GM19043 (cell line): ENCODE results near the gene PALD1.
"Not testable (repeated sequence)": the region's sequence is repeated elsewhere in the genome, so short reads cannot be mapped to it uniquely, and the experiment has no call there.

ENCODE experiments used
- ATAC-seq: cut with Tn5 transposase; IDR thresholded peaks from one replicate; pipeline ENCODE4 v1.9.1; 2021; ENCODE audit warnings: low read depth; ENCODE audit not compliant: unreplicated experiment

The PALD1 gene

GRCh38 chr10:70568113-70568512, 89.5 kb downstream of the PALD1 start:
- ATAC-seq: no peak

- ATAC-seq: no peak
Measured at GRCh38 chr10:70568781-70569495, 90.4 kb downstream of the PALD1 start.

GRCh38 chr10:70571236-70571635, 92.7 kb downstream of the PALD1 start:
- ATAC-seq: no peak

- no peak for ATAC-seq
Measured at GRCh38 chr10:70571636-70572439, 93.3 kb downstream of the PALD1 start.

GRCh38 chr10:70573599-70574506, 95.3 kb downstream of the PALD1 start:
- ATAC-seq: no peak

- ATAC-seq: no peak
Measured at GRCh38 chr10:70575486-70575873, 96.9 kb downstream of the PALD1 start.

- peak; percentile 47 for ATAC-seq
Measured at GRCh38 chr10:70575874-70576802, 97.6 kb downstream of the PALD1 start.

GRCh38 chr10:70576803-70577517, 98.4 kb downstream of the PALD1 start:
- no peak for ATAC-seq

- peak; percentile 63 for ATAC-seq
Measured at GRCh38 chr10:70578371-70578947, 99.9 kb downstream of the PALD1 start.

GRCh38 chr10:70579234-70580002, 100.9 kb downstream of the PALD1 start:
- ATAC-seq: no peak

- ATAC-seq: not testable (repeated sequence)
Measured at GRCh38 chr10:70581176-70581575, 102.6 kb downstream of the PALD1 start.

- ATAC-seq: no peak
Measured at GRCh38 chr10:70582793-70583668, 104.5 kb downstream of the PALD1 start.

GRCh38 chr10:70583669-70584037, 105.1 kb downstream of the PALD1 start:
- no peak for ATAC-seq

- ATAC-seq: no peak
Measured at GRCh38 chr10:70584366-70584765, 105.8 kb downstream of the PALD1 start.

GRCh38 chr10:70584909-70585544, 106.5 kb downstream of the PALD1 start:
- no peak for ATAC-seq

GRCh38 chr10:70585578-70586169, 107.1 kb downstream of the PALD1 start:
- ATAC-seq: no peak
